GM12873 (cell line): ENCODE results near the gene TMEM263.

Source experiments
- TF ChIP-seq, protein P1 (sequence below): IDR thresholded peaks from 2 replicates; pipeline ENCODE4 v1.5.1; 2012; ENCODE audit warnings: low read depth, mild to moderate bottlenecking, moderate library complexity, low read length, control low read depth; ENCODE audit not compliant: insufficient read depth; ENCODE audit errors: missing control alignments

The TMEM263 gene

DNA sequence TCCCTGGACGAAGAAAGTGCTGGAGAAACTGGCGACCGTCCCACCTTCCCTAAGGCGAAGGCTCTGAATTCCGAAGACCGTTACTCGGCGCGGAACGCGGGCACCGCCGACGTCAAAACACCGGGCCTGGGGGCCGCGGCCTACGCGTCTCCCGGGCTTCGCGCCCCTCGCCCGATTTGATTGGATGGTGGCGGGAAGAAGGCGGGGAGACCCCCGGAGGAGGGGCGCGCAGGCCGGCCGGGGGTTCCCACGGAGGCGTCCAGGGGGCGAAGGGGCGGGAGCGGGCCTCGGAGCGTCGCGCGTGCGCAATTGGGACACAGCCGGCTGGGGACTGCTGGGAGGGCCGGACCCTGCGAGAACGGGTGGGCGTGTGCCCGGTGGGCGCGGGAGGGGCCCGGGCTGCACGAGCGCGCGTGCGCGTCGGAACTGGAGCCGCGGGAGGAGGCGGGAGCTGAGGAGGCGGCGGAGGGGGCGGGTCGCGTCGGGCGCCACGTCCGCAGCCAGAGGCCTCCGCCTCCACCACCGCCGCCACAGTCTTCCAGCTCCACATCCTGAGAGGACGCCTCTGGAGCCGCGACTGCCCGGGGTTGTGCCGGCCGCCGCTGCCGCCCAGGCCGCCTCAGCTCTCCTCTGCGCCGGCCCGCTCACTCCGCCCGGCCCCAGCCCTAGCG is at the start of gene TMEM263:
TMEM263 (plus strand) TSS at position 531 of the 671 bp plus-strand sequence. CDS start 11,210 bp downstream, outside the sequence.
- TF ChIP-seq, protein P1, sequence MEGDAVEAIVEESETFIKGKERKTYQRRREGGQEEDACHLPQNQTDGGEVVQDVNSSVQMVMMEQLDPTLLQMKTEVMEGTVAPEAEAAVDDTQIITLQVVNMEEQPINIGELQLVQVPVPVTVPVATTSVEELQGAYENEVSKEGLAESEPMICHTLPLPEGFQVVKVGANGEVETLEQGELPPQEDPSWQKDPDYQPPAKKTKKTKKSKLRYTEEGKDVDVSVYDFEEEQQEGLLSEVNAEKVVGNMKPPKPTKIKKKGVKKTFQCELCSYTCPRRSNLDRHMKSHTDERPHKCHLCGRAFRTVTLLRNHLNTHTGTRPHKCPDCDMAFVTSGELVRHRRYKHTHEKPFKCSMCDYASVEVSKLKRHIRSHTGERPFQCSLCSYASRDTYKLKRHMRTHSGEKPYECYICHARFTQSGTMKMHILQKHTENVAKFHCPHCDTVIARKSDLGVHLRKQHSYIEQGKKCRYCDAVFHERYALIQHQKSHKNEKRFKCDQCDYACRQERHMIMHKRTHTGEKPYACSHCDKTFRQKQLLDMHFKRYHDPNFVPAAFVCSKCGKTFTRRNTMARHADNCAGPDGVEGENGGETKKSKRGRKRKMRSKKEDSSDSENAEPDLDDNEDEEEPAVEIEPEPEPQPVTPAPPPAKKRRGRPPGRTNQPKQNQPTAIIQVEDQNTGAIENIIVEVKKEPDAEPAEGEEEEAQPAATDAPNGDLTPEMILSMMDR, result no peak

GRCh38 chr12:106906715-106907114 is 49.0 kb upstream of the TMEM263 start:
- TF ChIP-seq, protein P1, result no peak

- TF ChIP-seq, protein P1, result peak; percentile 68
These were observed 48.3 kb upstream of the TMEM263 start for GRCh38 chr12:106907411-106907810.

DNA sequence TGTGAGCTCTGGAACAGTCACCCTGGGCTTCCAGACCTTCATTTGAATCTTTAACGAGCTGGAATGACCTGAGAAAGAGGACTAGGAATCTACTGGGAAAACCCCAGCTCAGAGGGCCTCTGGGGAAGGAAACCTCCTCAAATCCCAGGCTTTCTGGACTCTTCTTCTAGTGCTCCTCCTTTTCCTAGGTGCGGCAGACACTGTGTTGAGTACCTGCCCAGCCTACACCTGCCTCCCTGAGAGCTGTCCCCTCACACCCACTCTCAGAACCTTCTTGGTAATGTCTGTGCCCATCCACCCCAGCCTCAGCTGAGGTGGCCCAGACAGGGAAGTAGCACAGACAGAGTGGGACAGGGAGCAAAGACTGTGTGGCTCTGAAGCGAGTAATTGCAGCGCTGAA is 47.9 kb upstream of the TMEM263 start:
- TF ChIP-seq, protein P1, result no peak

GRCh38 chr12:106908561-106908960 is 47.1 kb upstream of the TMEM263 start:
- TF ChIP-seq, protein P1, result no peak

DNA sequence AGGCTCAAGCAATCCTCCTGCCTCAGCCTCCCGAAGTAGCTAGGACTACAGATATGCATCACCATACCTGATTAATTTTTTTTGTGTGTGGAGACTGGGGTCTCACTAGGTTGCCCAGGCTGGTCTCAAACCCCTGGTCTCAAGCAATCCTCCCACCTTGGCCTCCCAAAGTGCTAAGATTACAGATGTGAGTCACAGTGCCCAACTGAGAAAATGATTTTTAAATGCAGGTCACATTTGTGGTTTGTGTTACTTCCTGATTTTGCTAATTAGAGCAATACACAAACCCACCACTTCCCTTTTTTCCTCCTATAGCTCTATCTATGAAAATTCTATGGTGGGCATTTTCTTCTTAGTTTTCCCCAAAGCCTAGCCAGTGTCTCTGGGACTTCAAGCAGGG is 45.5 kb upstream of the TMEM263 start:
- TF ChIP-seq, protein P1, result no peak

- TF ChIP-seq, protein P1, result no peak
These were observed 44.1 kb upstream of the TMEM263 start for GRCh38 chr12:106911581-106911980.
